Measurements from ENCODE around the gene SWI5.

The SWI5 gene

DNA sequence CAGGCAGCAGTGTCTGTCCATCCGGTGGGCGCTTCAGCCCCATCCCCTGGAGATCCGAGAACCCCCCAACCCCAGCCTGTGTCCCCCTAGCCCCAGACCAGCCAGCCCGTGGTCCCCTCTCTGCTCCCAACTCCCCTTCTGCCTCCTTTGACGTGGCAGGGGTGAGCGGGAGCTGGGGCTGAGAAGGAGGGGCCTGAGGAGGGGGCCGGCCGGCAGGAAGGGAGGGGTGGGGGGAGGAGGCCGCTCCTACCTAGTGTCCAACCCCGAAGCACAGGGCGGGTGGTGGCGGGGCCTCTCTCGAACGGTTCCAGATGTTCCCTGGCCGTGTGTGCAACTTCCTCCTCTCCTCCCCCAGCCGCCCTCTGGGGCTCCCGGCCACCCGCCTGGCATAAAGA lies 31.2 kb upstream of the SWI5 start:
- H3K4me3 ChIP-seq (ENCODE audit: low read depth in 1 of 2, low read length in 2 of 2), result peak overlapping the region in 1 of 2 donors; percentile 30
- no peaks in the 10 kb centered on the region for H3K9me3 ChIP-seq (ENCODE audit: control insufficient read depth in 1 of 2, low read length in 2 of 2)
- H3K36me3 ChIP-seq (ENCODE audit: control insufficient read depth in 1 of 2, insufficient read depth in 2 of 2, low read length in 2 of 2), result no peaks in the 10 kb centered on the region
- peaks cover 4 to 18% of the 10 kb centered on the region in 2 donors for H3K4me1 ChIP-seq (ENCODE audit: control insufficient read depth in 1 of 2, insufficient read depth in 2 of 2, low read length in 2 of 2)
- peak overlapping the region; percentile 16 for H3K27ac ChIP-seq (ENCODE audit: low read length)
- no peaks in the 10 kb centered on the region for H3K27me3 ChIP-seq (ENCODE audit: low read depth, low read length)

DNA sequence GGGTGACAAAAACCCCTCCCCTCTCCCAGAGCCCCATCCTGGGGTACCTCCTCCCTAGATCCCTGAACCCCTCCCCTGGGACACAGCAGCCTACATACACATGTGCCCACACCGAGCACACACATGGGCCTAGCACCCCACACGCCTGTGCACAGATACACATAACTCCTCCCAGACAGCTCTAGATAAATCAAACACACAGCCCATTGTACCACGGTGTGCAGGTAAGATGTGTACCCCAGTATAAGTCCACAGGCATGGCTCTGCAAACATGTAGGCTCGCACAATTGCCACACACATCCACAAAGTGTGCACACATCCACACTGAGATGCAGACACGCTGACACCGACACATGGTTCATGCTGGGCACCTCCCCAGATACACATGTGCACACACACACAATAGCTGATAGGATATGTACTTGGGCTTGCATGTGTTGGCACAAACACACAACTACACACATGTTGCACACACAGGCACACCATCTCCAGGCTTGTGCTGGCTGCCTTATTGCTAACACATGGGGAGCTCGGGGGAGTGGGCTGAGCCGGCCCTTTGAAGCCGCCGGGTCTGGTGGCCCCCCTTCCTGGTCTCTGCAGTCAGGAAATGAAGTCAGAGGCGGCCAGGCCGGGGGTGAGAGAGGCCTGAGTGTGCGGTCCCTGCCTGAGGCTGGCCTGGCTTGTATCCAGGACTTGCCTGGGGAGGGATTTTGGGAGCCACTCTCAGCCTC lies 30.5 kb upstream of the SWI5 start:
- Histone ChIP-seq H3K9me3 (ENCODE audit: control insufficient read depth in 1 of 2, low read length in 2 of 2) (no peaks in the 10 kb centered on the region), H3K4me3 (ENCODE audit: low read depth in 1 of 2, low read length in 2 of 2) (no peak overlapping the region), H3K36me3 (ENCODE audit: control insufficient read depth in 1 of 2, insufficient read depth in 2 of 2, low read length in 2 of 2) (no peaks in the 10 kb centered on the region), H3K4me1 (ENCODE audit: control insufficient read depth in 1 of 2, insufficient read depth in 2 of 2, low read length in 2 of 2) (peaks cover 4 to 24% of the 10 kb centered on the region in 2 donors), H3K27me3 (ENCODE audit: low read depth, low read length) (no peaks in the 10 kb centered on the region), H3K27ac (ENCODE audit: low read length) (no peak overlapping the region)

DNA sequence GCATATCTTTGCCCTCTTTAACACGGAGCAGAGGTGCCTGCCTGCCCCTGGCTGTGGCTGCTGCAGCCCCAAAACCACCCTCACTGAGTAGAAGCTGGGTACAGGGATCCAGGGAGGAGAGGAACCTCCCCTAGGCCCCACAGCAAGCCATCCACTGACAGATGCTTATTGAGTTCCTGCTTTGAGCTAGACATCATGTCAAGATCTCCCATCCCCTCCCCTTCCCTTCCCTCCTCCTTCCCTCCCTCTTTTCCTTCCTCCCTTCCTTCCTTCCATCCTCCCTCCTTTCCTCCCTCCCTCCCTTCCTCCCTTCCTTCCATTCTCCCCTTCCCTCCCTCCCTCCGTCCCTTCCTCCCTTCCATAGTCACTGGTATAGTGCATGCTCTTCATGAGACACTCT lies 29.6 kb upstream of the SWI5 start:
- peaks cover 4 to 33% of the 10 kb centered on the region in 2 donors for H3K4me1 ChIP-seq (ENCODE audit: control insufficient read depth in 1 of 2, insufficient read depth in 2 of 2, low read length in 2 of 2)
- H3K9me3 ChIP-seq (ENCODE audit: control insufficient read depth in 1 of 2, low read length in 2 of 2), result no peaks in the 10 kb centered on the region
- no peaks in the 10 kb centered on the region for H3K36me3 ChIP-seq (ENCODE audit: control insufficient read depth in 1 of 2, insufficient read depth in 2 of 2, low read length in 2 of 2)
- H3K4me3 ChIP-seq (ENCODE audit: low read depth in 1 of 2, low read length in 2 of 2), result no peak overlapping the region
- no peaks in the 10 kb centered on the region for H3K27me3 ChIP-seq (ENCODE audit: low read depth, low read length)
- H3K27ac ChIP-seq (ENCODE audit: low read length), result no peak overlapping the region

DNA sequence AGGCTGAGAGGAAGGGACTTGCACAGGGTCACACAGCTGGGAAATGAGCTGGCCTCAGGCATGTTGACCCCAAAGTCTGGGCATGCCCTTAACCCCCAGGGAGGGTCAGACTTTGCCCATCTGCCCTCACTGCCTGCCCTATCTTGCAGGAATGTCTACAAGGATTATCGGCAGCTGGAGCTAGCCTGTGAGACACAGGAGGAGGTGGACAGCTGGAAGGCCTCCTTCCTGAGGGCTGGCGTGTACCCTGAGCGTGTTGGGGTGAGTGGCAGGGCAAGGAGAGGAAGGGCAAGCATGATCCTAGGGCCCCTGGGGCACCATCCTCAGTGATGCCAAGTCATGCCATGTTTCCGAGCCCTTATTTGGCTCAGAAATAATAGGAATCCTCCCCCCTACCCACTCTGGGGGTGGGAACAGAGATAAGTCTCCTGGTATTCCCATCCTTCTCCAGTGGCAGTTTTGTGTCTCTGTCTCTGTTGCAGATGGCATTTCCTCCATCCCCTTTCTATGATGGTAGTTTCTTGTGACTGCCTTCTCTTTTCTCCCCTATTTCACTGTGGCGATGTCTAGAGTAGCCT lies 28.8 kb upstream of the SWI5 start:
- peaks cover 4 to 35% of the 10 kb centered on the region in 2 donors for H3K4me1 ChIP-seq (ENCODE audit: control insufficient read depth in 1 of 2, insufficient read depth in 2 of 2, low read length in 2 of 2)
- H3K4me3 ChIP-seq (ENCODE audit: low read depth in 1 of 2, low read length in 2 of 2), result no peak overlapping the region
- H3K9me3 ChIP-seq (ENCODE audit: control insufficient read depth in 1 of 2, low read length in 2 of 2), result no peaks in the 10 kb centered on the region
- no peaks in the 10 kb centered on the region for H3K27me3 ChIP-seq (ENCODE audit: low read depth, low read length)
- H3K27ac ChIP-seq (ENCODE audit: low read length), result no peak overlapping the region
- H3K36me3 ChIP-seq (ENCODE audit: control insufficient read depth in 1 of 2, insufficient read depth in 2 of 2, low read length in 2 of 2), result no peaks in the 10 kb centered on the region

DNA sequence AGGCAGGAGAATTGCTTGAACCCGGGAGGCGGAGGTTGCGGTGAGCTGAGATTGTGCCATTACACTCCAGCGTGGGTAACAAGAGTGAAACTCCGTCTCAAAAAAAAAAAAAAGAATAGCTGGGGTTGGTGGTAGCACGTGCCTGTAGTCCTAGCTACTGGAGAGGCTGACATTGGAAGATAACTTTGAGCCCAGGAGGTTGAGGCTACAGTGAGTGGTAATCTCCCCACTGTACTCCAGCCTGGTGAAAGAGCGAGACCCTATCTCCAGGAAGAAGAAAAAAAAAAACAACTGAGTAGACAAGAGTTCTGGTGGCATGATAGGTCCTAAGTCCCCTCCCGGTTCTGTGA lies 26.5 kb upstream of the SWI5 start:
- Histone ChIP-seq H3K4me3 (ENCODE audit: low read depth in 1 of 2, low read length in 2 of 2) (no peak overlapping the region), H3K9me3 (ENCODE audit: control insufficient read depth in 1 of 2, low read length in 2 of 2) (no peaks in the 10 kb centered on the region), H3K36me3 (ENCODE audit: control insufficient read depth in 1 of 2, insufficient read depth in 2 of 2, low read length in 2 of 2) (no peaks in the 10 kb centered on the region), H3K27ac (ENCODE audit: low read length) (no peak overlapping the region), H3K27me3 (ENCODE audit: low read depth, low read length) (no peaks in the 10 kb centered on the region), H3K4me1 (ENCODE audit: control insufficient read depth in 1 of 2, insufficient read depth in 2 of 2, low read length in 2 of 2) (peaks cover 4 to 35% of the 10 kb centered on the region in 2 donors)

DNA sequence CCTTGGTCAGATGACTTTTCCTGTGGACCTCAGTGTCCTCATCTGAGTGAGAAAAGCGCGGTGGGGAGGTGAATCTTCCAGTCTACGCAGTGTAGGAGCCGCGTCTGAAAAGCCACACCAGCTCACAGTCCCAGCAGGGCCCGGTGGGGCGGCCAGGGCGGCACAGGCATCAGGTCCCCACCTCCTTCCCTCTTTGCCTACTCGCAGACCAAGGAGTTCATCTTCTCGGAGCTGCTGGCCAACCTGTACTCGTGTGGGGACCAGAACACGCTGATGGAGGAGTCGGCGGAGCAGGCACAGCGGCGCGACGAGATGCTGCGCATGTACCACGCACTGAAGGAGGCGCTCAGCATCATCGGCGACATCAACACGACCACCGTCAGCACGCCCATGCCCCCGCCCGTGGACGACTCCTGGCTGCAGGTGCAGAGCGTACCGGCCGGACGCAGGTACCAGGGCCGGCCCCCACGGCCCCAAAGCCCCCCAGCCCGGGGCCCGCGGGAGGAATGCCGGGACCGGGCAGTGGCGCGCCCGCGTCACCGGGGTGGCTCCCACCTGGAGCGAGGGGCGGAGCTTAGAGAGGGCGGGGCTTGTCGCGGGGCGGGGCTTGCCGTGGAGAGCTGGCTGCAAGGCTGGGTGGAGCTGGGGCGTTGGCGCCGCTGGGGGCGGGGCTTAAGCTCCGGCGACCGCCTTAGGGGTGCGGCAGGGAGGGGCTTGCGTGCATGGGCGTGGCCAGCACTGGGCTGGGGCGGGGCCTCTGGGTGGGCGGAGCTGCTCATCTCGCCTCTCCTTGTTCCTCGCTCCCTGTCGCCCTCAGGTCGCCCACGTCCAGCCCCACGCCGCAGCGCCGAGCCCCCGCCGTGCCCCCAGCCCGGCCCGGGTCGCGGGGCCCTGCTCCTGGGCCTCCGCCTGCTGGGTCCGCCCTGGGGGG lies 25.9 kb upstream of the SWI5 start:
- Histone ChIP-seq H3K27ac (ENCODE audit: low read length) (no peak overlapping the region), H3K36me3 (ENCODE audit: control insufficient read depth in 1 of 2, insufficient read depth in 2 of 2, low read length in 2 of 2) (no peaks in the 10 kb centered on the region), H3K4me1 (ENCODE audit: control insufficient read depth in 1 of 2, insufficient read depth in 2 of 2, low read length in 2 of 2) (peaks cover 4 to 28% of the 10 kb centered on the region in 2 donors), H3K27me3 (ENCODE audit: low read depth, low read length) (no peaks in the 10 kb centered on the region), H3K9me3 (ENCODE audit: control insufficient read depth in 1 of 2, low read length in 2 of 2) (no peaks in the 10 kb centered on the region), H3K4me3 (ENCODE audit: low read depth in 1 of 2, low read length in 2 of 2) (peak overlapping the region in 1 of 2 donors; percentile 44)

DNA sequence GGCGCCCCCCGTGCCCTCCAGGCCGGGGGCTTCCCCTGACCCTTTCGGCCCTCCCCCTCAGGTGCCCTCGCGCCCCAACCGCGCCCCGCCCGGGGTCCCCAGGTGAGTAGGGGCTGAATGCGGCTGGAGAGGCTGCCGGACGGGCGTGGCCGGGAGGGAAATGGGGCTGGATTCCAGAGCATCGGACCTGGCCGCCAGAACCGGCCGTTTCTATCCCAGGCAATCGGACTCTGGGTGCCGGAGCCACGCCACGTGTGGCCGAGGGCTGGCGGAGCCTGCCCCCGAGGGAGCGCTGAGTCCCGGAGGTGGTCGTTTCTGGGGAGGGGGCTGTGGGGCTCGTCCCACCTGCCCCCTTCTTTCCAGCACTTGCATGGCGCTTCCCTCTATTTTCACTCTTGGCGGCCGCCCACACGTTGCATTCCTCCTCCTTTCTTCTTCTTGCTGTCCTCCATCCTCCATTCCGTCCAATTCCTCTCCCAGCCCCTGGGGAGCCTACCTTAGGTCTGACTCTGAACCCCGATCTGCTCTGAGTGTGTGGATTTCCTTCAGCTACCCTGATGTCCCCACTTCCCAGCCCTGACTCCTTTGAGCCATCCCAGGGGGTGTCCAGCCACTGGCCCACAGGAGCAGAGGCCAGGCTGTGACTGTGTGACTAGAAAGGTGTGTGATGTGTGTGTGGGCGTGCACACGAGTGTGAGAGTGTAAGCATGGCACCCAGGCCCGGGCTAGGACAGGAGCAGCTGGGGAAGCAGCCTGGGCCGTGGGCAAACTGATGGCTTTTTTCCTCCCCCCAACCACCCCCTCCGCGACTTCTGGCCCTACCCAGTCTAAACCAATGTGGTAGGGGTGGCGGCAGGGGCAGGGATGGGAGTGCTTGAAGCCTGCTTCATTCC lies 25.0 kb upstream of the SWI5 start:
- Histone ChIP-seq H3K27ac (ENCODE audit: low read length) (no peak overlapping the region), H3K36me3 (ENCODE audit: control insufficient read depth in 1 of 2, insufficient read depth in 2 of 2, low read length in 2 of 2) (no peaks in the 10 kb centered on the region), H3K4me1 (ENCODE audit: control insufficient read depth in 1 of 2, insufficient read depth in 2 of 2, low read length in 2 of 2) (peaks cover 0 to 20% of the 10 kb centered on the region in 2 donors), H3K27me3 (ENCODE audit: low read depth, low read length) (no peaks in the 10 kb centered on the region), H3K9me3 (ENCODE audit: control insufficient read depth in 1 of 2, low read length in 2 of 2) (no peaks in the 10 kb centered on the region), H3K4me3 (ENCODE audit: low read depth in 1 of 2, low read length in 2 of 2) (no peak overlapping the region)

DNA sequence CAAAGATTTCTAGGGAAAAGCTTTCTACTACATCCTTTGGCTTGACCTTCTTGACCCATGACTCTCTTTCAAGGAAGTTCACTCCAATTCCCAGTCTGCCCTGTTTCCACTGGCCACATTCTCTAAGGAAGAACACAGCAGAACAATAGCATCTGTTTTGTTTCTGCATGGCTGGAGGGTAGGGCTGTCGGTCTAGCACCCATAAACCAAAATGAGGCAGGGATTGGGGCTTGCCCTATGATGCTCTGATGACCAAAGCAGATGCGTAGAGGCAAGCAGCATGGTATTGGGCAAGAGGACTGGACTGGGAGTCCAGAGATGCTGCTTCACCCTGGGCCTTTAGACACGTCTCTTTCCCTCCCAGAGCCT lies 24.4 kb upstream of the SWI5 start:
- no peaks in the 10 kb centered on the region for H3K9me3 ChIP-seq (ENCODE audit: control insufficient read depth in 1 of 2, low read length in 2 of 2)
- H3K27me3 ChIP-seq (ENCODE audit: low read depth, low read length), result no peaks in the 10 kb centered on the region
- H3K4me1 ChIP-seq (ENCODE audit: control insufficient read depth in 1 of 2, insufficient read depth in 2 of 2, low read length in 2 of 2), result peaks cover 0 to 17% of the 10 kb centered on the region in 2 donors
- H3K36me3 ChIP-seq (ENCODE audit: control insufficient read depth in 1 of 2, insufficient read depth in 2 of 2, low read length in 2 of 2), result no peaks in the 10 kb centered on the region
- H3K4me3 ChIP-seq (ENCODE audit: low read depth in 1 of 2, low read length in 2 of 2), result no peak overlapping the region
- H3K27ac ChIP-seq (ENCODE audit: low read length), result no peak overlapping the region

DNA sequence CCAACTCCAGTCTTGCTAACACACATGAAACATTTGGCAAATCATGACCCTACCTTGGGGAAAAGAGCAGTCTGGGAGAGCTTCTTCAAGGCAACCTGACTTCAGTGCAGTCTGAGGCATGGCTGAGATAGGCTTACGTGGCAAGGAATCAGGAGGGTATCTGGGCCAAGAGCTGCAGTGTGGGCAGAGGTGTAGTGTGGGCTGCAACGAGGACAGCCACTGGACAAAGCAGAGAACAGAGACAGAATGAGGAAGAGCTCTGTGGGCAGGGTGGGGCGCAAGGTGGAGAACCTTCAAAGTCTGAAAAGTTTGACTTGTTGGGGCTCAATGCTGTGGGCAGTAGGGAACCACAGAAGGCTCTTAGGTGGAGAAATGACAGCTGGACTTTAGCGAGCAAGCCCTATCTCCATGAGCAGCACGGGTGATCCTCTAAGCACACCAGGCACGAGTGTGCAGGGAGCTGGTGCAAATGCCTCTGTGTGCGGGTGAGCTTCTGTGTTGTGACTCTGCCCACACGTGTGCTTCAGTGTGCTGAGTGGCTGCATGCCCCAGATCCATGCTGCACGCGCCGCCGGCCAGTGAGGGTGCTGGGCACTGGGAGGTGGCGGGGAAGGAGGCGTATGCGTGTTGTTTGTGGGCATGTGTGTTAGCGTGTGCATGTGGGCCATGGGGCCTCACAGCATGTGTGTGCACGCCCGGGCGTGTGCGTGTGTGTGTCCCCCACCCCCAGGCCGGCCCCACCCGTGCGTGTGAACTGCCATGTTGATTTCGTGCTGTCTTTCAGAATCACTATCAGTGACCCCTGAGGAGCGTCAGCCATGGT lies 23.5 kb upstream of the SWI5 start:
- H3K27ac ChIP-seq (ENCODE audit: low read length), result no peak overlapping the region
- H3K4me1 ChIP-seq (ENCODE audit: control insufficient read depth in 1 of 2, insufficient read depth in 2 of 2, low read length in 2 of 2), result peaks cover 0 to 17% of the 10 kb centered on the region in 2 donors
- H3K4me3 ChIP-seq (ENCODE audit: low read depth in 1 of 2, low read length in 2 of 2), result no peak overlapping the region
- H3K36me3 ChIP-seq (ENCODE audit: control insufficient read depth in 1 of 2, insufficient read depth in 2 of 2, low read length in 2 of 2), result peaks cover 0 to 8% of the 10 kb centered on the region in 2 donors
- H3K27me3 ChIP-seq (ENCODE audit: low read depth, low read length), result no peaks in the 10 kb centered on the region
- H3K9me3 ChIP-seq (ENCODE audit: control insufficient read depth in 1 of 2, low read length in 2 of 2), result no peaks in the 10 kb centered on the region
